Activated CD4-positive, CD25-positive, alpha-beta regulatory T cell (primary cell): ENCODE data around the gene ADARB1.

Source experiments
- DNase-seq, 4 experiments: peaks; one replicate each; lab custom pipeline; 2025; lab: John Stamatoyannopoulos, UW

ADARB1 gene

GRCh38 chr21:45054927-45055612 lies 19.3 kb upstream of the ADARB1 start:
- no peak for DNase-seq

- no peak for DNase-seq
Observed at GRCh38 chr21:45055861-45056260, 18.5 kb upstream of the ADARB1 start.

GRCh38 chr21:45056296-45056904 lies 18.0 kb upstream of the ADARB1 start:
- DNase-seq = no peak

GRCh38 chr21:45056917-45057560 lies 17.3 kb upstream of the ADARB1 start:
- no peak for DNase-seq

- no peak for DNase-seq
Observed at GRCh38 chr21:45057886-45058285, 16.5 kb upstream of the ADARB1 start.

- no peak for DNase-seq
Observed at GRCh38 chr21:45059121-45059520, 15.3 kb upstream of the ADARB1 start.

- DNase-seq = no peak
Observed at GRCh38 chr21:45060089-45060488, 14.3 kb upstream of the ADARB1 start.

GRCh38 chr21:45060675-45061311 lies 13.6 kb upstream of the ADARB1 start:
- no peak for DNase-seq

GRCh38 chr21:45064091-45064490 lies 10.3 kb upstream of the ADARB1 start:
- DNase-seq = no peak

GRCh38 chr21:45064618-45065399 lies 9.6 kb upstream of the ADARB1 start:
- no peak for DNase-seq

- no peak for DNase-seq
Observed at GRCh38 chr21:45067462-45068285, 6.7 kb upstream of the ADARB1 start.

GRCh38 chr21:45069085-45069484 lies 5.3 kb upstream of the ADARB1 start:
- no peak for DNase-seq

GRCh38 chr21:45069711-45070110 lies 4.7 kb upstream of the ADARB1 start:
- no peak for DNase-seq

- DNase-seq = no peak
Observed at GRCh38 chr21:45071078-45071873, 3.1 kb upstream of the ADARB1 start.

- no peak for DNase-seq
Observed at GRCh38 chr21:45071874-45072737, 2.3 kb upstream of the ADARB1 start.

- no peak for DNase-seq
Observed at GRCh38 chr21:45072738-45073300, 1.6 kb upstream of the ADARB1 start.

- no peak for DNase-seq
Observed at GRCh38 chr21:45073301-45074047, 906 bp upstream of the ADARB1 start.
